ENCODE measurements around the gene KRTAP9-7. TPM values are rescaled to one million over a fixed set of nuclear protein-coding genes. Genes with fewer than 3 reads are reported as not detected.

The KRTAP9-7 gene
- total and polyA plus RNA-seq, 2 experiments from 2014 or later, result not detected

- TF ChIP-seq CTCF (conservative IDR thresholded peaks at IDR 0.05; ENCODE audit: low read depth in 2 of 2) (no peak), JUNB (IDR thresholded peaks at IDR 0.05; ENCODE audit: unreplicated experiment) (no peak), EZH2 (IDR thresholded peaks at IDR 0.05; ENCODE audit: low read depth, unreplicated experiment) (no peak)
Observed at GRCh38 chr17:41287050-41287449, 11.6 kb downstream of the KRTAP9-7 start (continued).

- no peaks in the 10 kb centered on the region; the same call in 2 of the 3 replicates for H3K9me3 Mint-ChIP-seq
- no peak overlapping the region for H3K4me3 Mint-ChIP-seq
- H3K27me3 ChIP-seq (ENCODE audit: insufficient read depth), result no peaks in the 10 kb centered on the region
- no peak overlapping the region for H3K4me2 ChIP-seq
- no peaks in the 10 kb centered on the region for H3K36me3 ChIP-seq (ENCODE audit: insufficient read depth)
- H3K27me3 Mint-ChIP-seq (ENCODE audit: insufficient read depth, low read depth, poor library complexity), result no peaks in the 10 kb centered on the region
- H3K4me1 Mint-ChIP-seq, result peaks cover 2% of the 10 kb centered on the region; the same call in 1 of the 3 replicates
- no peak for DNase-seq (ENCODE audit: low spot score)
- no peaks in the 10 kb centered on the region for H3F3A ChIP-seq (replicated peaks; ENCODE audit: low read depth)
- no peaks in the 10 kb centered on the region for H3K79me2 ChIP-seq (replicated peaks; ENCODE audit: insufficient read depth)
- no peak for ATAC-seq
- H3K4me3 ChIP-seq, result no peak overlapping the region
- no peak for TF ChIP-seq EZH2 (IDR thresholded peaks at IDR 0.05; ENCODE audit: low read depth, unreplicated experiment)
- TF ChIP-seq REST (IDR thresholded peaks at IDR 0.05; ENCODE audit: unreplicated experiment), result no peak
- no peak for TF ChIP-seq EZH2phosphoT487 (IDR thresholded peaks at IDR 0.05; ENCODE audit: unreplicated experiment)
- no peaks in the 10 kb centered on the region for H3K36me3 Mint-ChIP-seq (ENCODE audit: low read depth)
- H2AFZ ChIP-seq, result no peak overlapping the region
- H3K9me2 ChIP-seq (ENCODE audit: insufficient read depth), result 0 out of 2 replicates have a peak, but pooled peaks cover 3% of the 10 kb centered on the region
- H3K27ac ChIP-seq (ENCODE audit: low read depth), result no peak overlapping the region
- no peaks in the 10 kb centered on the region for H4K20me1 ChIP-seq (replicated peaks; ENCODE audit: insufficient read depth)
- H3K4me1 ChIP-seq (ENCODE audit: insufficient read depth), result no peaks in the 10 kb centered on the region
- H3K27ac Mint-ChIP-seq, result no peak overlapping the region
Observed at GRCh38 chr17:41294016-41294415, 18.5 kb downstream of the KRTAP9-7 start.

GRCh38 chr17:41296846-41297245, 21.3 kb downstream of the KRTAP9-7 start:
- Histone ChIP-seq H3K36me3 (ENCODE audit: insufficient read depth) (no peaks in the 10 kb centered on the region; the same call in 1 of the 2 replicates), H3K4me2 (no peak overlapping the region), H3K4me1 (ENCODE audit: insufficient read depth) (no peaks in the 10 kb centered on the region), H4K20me1 (replicated peaks; ENCODE audit: insufficient read depth) (no peaks in the 10 kb centered on the region), H3K27me3 (ENCODE audit: insufficient read depth) (no peaks in the 10 kb centered on the region), H2AFZ (no peak overlapping the region), H3F3A (replicated peaks; ENCODE audit: low read depth) (no peaks in the 10 kb centered on the region), H3K27ac (ENCODE audit: low read depth) (no peak overlapping the region), H3K4me3 (no peak overlapping the region), H3K9me2 (ENCODE audit: insufficient read depth) (0 out of 2 replicates have a peak, but pooled peaks cover 3% of the 10 kb centered on the region), H3K79me2 (replicated peaks; ENCODE audit: insufficient read depth) (no peaks in the 10 kb centered on the region)
- Mint-ChIP-seq H3K4me3 (no peak overlapping the region), H3K36me3 (ENCODE audit: low read depth) (no peaks in the 10 kb centered on the region), H3K4me1 (peaks cover 2% of the 10 kb centered on the region; the same call in 1 of the 3 replicates), H3K27me3 (ENCODE audit: insufficient read depth, low read depth, poor library complexity) (peaks cover 2% of the 10 kb centered on the region), H3K27ac (no peak overlapping the region), H3K9me3 (no peaks in the 10 kb centered on the region; the same call in 2 of the 3 replicates)
- ATAC-seq, result no peak
- no peak for DNase-seq (ENCODE audit: low spot score)
- TF ChIP-seq CTCF (conservative IDR thresholded peaks at IDR 0.05; ENCODE audit: low read depth in 2 of 2), result no peak
- no peak for TF ChIP-seq EZH2phosphoT487 (IDR thresholded peaks at IDR 0.05; ENCODE audit: unreplicated experiment)
- no peak for TF ChIP-seq CREB1 (CRISPR knock-in tag; IDR thresholded peaks at IDR 0.05; ENCODE audit: low read depth)
- TF ChIP-seq NANOG (IDR thresholded peaks at IDR 0.05; ENCODE audit: borderline replicate concordance), result no peak
- no peak for TF ChIP-seq ZNF331 (CRISPR knock-in tag; IDR thresholded peaks at IDR 0.05; ENCODE audit: low read depth)
- no peak for TF ChIP-seq REST (IDR thresholded peaks at IDR 0.05; ENCODE audit: unreplicated experiment)
- no peak for TF ChIP-seq EZH2 (IDR thresholded peaks at IDR 0.05; ENCODE audit: low read depth, unreplicated experiment)
- TF ChIP-seq ETS1 (IDR thresholded peaks at IDR 0.05), result no peak

Measured in GM23338 (cell line).